Measurements from ENCODE around the gene ABCC3.

Gene ABCC3

GRCh38 chr17:50710650-50711049 lies 76.0 kb downstream of the ABCC3 start:
- FAIRE-seq (peak; percentile 60), DNase-seq (ENCODE audit: insufficient read length, low spot score) (no peak)
- TF ChIP-seq CTCF (IDR thresholded peaks at IDR 0.05; ENCODE audit: insufficient read depth, missing control alignments) = no peak

GRCh38 chr17:50712641-50713040 lies 78.0 kb downstream of the ABCC3 start:
- TF ChIP-seq CTCF (IDR thresholded peaks at IDR 0.05; ENCODE audit: insufficient read depth, missing control alignments) = no peak
- FAIRE-seq (no peak), DNase-seq (ENCODE audit: insufficient read length, low spot score) (no peak)

GRCh38 chr17:50715471-50715870 lies 80.8 kb downstream of the ABCC3 start:
- TF ChIP-seq CTCF (IDR thresholded peaks at IDR 0.05; ENCODE audit: insufficient read depth, missing control alignments) = no peak
- DNase-seq (ENCODE audit: insufficient read length, low spot score) (no peak), FAIRE-seq (no peak)

GRCh38 chr17:50719144-50719923 lies 84.7 kb downstream of the ABCC3 start, which contains the start of gene LUC7L3:
TSS of gene LUC7L3 (plus strand) at chr17:50719603. CDS start at chr17:50719733, 130 bp downstream.
- TF ChIP-seq CTCF (IDR thresholded peaks at IDR 0.05; ENCODE audit: insufficient read depth, missing control alignments) = no peak
- peak; percentile 91 for DNase-seq (ENCODE audit: insufficient read length, low spot score)
- FAIRE-seq = no peak

GRCh38 chr17:50719924-50720794 lies 85.5 kb downstream of the ABCC3 start:
- DNase-seq (ENCODE audit: insufficient read length, low spot score) = no peak
- no peak for FAIRE-seq

GRCh38 chr17:50721194-50722010 lies 86.7 kb downstream of the ABCC3 start:
- TF ChIP-seq CTCF (IDR thresholded peaks at IDR 0.05; ENCODE audit: insufficient read depth, missing control alignments) = no peak
- FAIRE-seq (no peak), DNase-seq (ENCODE audit: insufficient read length, low spot score) (no peak)

More at GRCh38 chr17:50719924-50720794, 85.5 kb downstream of the ABCC3 start:
- no peak for TF ChIP-seq CTCF (IDR thresholded peaks at IDR 0.05; ENCODE audit: insufficient read depth, missing control alignments)
